ENCODE measurements around the gene EIF5B.

Gene EIF5B

GRCh38 chr2:99439971-99440505 lies 102.8 kb downstream of the EIF5B start:
- no peak overlapping the region for H2AFZ ChIP-seq (ENCODE audit: low read depth, low read length)
- no peak overlapping the region for H3K18ac ChIP-seq (ENCODE audit: low read depth in 1 of 2, low read length in 2 of 2)
- H4K8ac ChIP-seq (ENCODE audit: low read length): no peak overlapping the region
- H2BK12ac ChIP-seq (ENCODE audit: low read length in 2 of 2): no peak overlapping the region
- H2BK15ac ChIP-seq (ENCODE audit: low read depth, poor library complexity, severe bottlenecking): no peak overlapping the region
- H3K27me3 ChIP-seq (ENCODE audit: control insufficient read depth in 1 of 2, insufficient read depth in 1 of 2, low read length in 2 of 2): no peaks in the 10 kb centered on the region
- no peaks in the 10 kb centered on the region for H3K4me1 ChIP-seq (ENCODE audit: control insufficient read depth, insufficient read depth, low read depth, low read length)
- peaks cover 21% of the 10 kb centered on the region for H3K79me1 ChIP-seq (replicated peaks; ENCODE audit: low read length, poor library complexity, severe bottlenecking)
- no peak overlapping the region for H3K4me2 ChIP-seq (ENCODE audit: low read length, poor library complexity, severe bottlenecking)
- no peak overlapping the region for H3K4ac ChIP-seq (ENCODE audit: low read depth in 1 of 2, low read length in 2 of 2)
- no peak overlapping the region for H2AK5ac ChIP-seq (ENCODE audit: low read length, severe bottlenecking)
- no peak overlapping the region for H2BK120ac ChIP-seq (ENCODE audit: low read depth, low read length)
- no peak overlapping the region for H3K23ac ChIP-seq (ENCODE audit: low read length in 2 of 2)
- H4K91ac ChIP-seq (ENCODE audit: low read length): no peak overlapping the region
- H3K9me3 ChIP-seq (ENCODE audit: control insufficient read depth, low read length): no peaks in the 10 kb centered on the region
- 51% methylated on average over 4 of the region's 4 CpGs for WGBS
- no peak overlapping the region for H2BK5ac ChIP-seq (ENCODE audit: low read depth, low read length, poor library complexity, severe bottlenecking)
- H3K14ac ChIP-seq (ENCODE audit: low read length in 2 of 2): no peak overlapping the region
- no peak overlapping the region for H3K27ac ChIP-seq (ENCODE audit: low read length, poor library complexity, severe bottlenecking)
- no peak for DNase-seq
- H3K4me3 ChIP-seq (ENCODE audit: insufficient read depth in 1 of 2, low read depth in 1 of 2, low read length in 2 of 2): no peak overlapping the region
- no peak overlapping the region for H3K9ac ChIP-seq (ENCODE audit: low read length)
- peaks cover 13 to 51% of the 10 kb centered on the region in 2 experiments for H3K36me3 ChIP-seq (ENCODE audit: control insufficient read depth in 1 of 2, insufficient read depth in 2 of 2, low read depth in 1 of 2, low read length in 2 of 2)

- no peak overlapping the region for H3K18ac ChIP-seq (ENCODE audit: low read depth in 1 of 2, low read length in 2 of 2)
- H3K9ac ChIP-seq (ENCODE audit: low read length): no peak overlapping the region
- H2AK5ac ChIP-seq (ENCODE audit: low read length, severe bottlenecking): no peak overlapping the region
- no peak overlapping the region for H2BK120ac ChIP-seq (ENCODE audit: low read depth, low read length)
- H3K27me3 ChIP-seq (ENCODE audit: control insufficient read depth in 1 of 2, insufficient read depth in 1 of 2, low read length in 2 of 2): no peaks in the 10 kb centered on the region
- H3K4me3 ChIP-seq (ENCODE audit: insufficient read depth in 1 of 2, low read depth in 1 of 2, low read length in 2 of 2): no peak overlapping the region
- H2BK12ac ChIP-seq (ENCODE audit: low read length in 2 of 2): no peak overlapping the region
- no peak overlapping the region for H2BK5ac ChIP-seq (ENCODE audit: low read depth, low read length, poor library complexity, severe bottlenecking)
- no peak overlapping the region for H3K4ac ChIP-seq (ENCODE audit: low read depth in 1 of 2, low read length in 2 of 2)
- no peak overlapping the region for H3K27ac ChIP-seq (ENCODE audit: low read length, poor library complexity, severe bottlenecking)
- H3K36me3 ChIP-seq (ENCODE audit: control insufficient read depth in 1 of 2, insufficient read depth in 2 of 2, low read depth in 1 of 2, low read length in 2 of 2): peaks cover 13 to 48% of the 10 kb centered on the region in 2 experiments
- peaks cover 24% of the 10 kb centered on the region for H3K79me1 ChIP-seq (replicated peaks; ENCODE audit: low read length, poor library complexity, severe bottlenecking)
- no peak overlapping the region for H3K14ac ChIP-seq (ENCODE audit: low read length in 2 of 2)
- peak; percentile 22 for DNase-seq
- H2AFZ ChIP-seq (ENCODE audit: low read depth, low read length): no peak overlapping the region
- H2BK15ac ChIP-seq (ENCODE audit: low read depth, poor library complexity, severe bottlenecking): no peak overlapping the region
- H4K8ac ChIP-seq (ENCODE audit: low read length): no peak overlapping the region
- H3K4me2 ChIP-seq (ENCODE audit: low read length, poor library complexity, severe bottlenecking): no peak overlapping the region
- no peaks in the 10 kb centered on the region for H3K4me1 ChIP-seq (ENCODE audit: control insufficient read depth, insufficient read depth, low read depth, low read length)
- no peak overlapping the region for H3K23ac ChIP-seq (ENCODE audit: low read length in 2 of 2)
- no CpG with 5 or more reads among the region's 1 CpG for WGBS
- H3K9me3 ChIP-seq (ENCODE audit: control insufficient read depth, low read length): no peaks in the 10 kb centered on the region
- no peak overlapping the region for H4K91ac ChIP-seq (ENCODE audit: low read length)
Measured at GRCh38 chr2:99442837-99443236, 105.6 kb downstream of the EIF5B start.

GRCh38 chr2:99444222-99444621 lies 107.0 kb downstream of the EIF5B start:
- Histone ChIP-seq H3K4me1 (ENCODE audit: control insufficient read depth, insufficient read depth, low read depth, low read length) (peaks cover 3% of the 10 kb centered on the region), H3K18ac (ENCODE audit: low read depth in 1 of 2, low read length in 2 of 2) (no peak overlapping the region), H3K4me2 (ENCODE audit: low read length, poor library complexity, severe bottlenecking) (no peak overlapping the region), H3K23ac (ENCODE audit: low read length in 2 of 2) (no peak overlapping the region), H3K9me3 (ENCODE audit: control insufficient read depth, low read length) (no peaks in the 10 kb centered on the region), H3K4ac (ENCODE audit: low read depth in 1 of 2, low read length in 2 of 2) (no peak overlapping the region), H2BK120ac (ENCODE audit: low read depth, low read length) (no peak overlapping the region), H4K8ac (ENCODE audit: low read length) (no peak overlapping the region), H3K79me1 (replicated peaks; ENCODE audit: low read length, poor library complexity, severe bottlenecking) (peaks cover 21% of the 10 kb centered on the region), H4K91ac (ENCODE audit: low read length) (no peak overlapping the region), H3K27me3 (ENCODE audit: control insufficient read depth in 1 of 2, insufficient read depth in 1 of 2, low read length in 2 of 2) (no peaks in the 10 kb centered on the region), H2BK5ac (ENCODE audit: low read depth, low read length, poor library complexity, severe bottlenecking) (no peak overlapping the region), H3K9ac (ENCODE audit: low read length) (no peak overlapping the region), H3K36me3 (ENCODE audit: control insufficient read depth in 1 of 2, insufficient read depth in 2 of 2, low read depth in 1 of 2, low read length in 2 of 2) (peaks cover 13 to 46% of the 10 kb centered on the region in 2 experiments), H3K27ac (ENCODE audit: low read length, poor library complexity, severe bottlenecking) (no peak overlapping the region), H2AK5ac (ENCODE audit: low read length, severe bottlenecking) (no peak overlapping the region), H2BK12ac (ENCODE audit: low read length in 2 of 2) (no peak overlapping the region), H3K14ac (ENCODE audit: low read length in 2 of 2) (no peak overlapping the region), H2AFZ (ENCODE audit: low read depth, low read length) (no peak overlapping the region), H3K4me3 (ENCODE audit: insufficient read depth in 1 of 2, low read depth in 1 of 2, low read length in 2 of 2) (no peak overlapping the region), H2BK15ac (ENCODE audit: low read depth, poor library complexity, severe bottlenecking) (no peak overlapping the region)
- WGBS: 96% methylated on average over 2 of the region's 2 CpGs
- DNase-seq: no peak

- 63% methylated on average over 2 of the region's 4 CpGs for WGBS
- no peak overlapping the region for H4K91ac ChIP-seq (ENCODE audit: low read length)
- H3K14ac ChIP-seq (ENCODE audit: low read length in 2 of 2): no peak overlapping the region
- no peak overlapping the region for H2BK120ac ChIP-seq (ENCODE audit: low read depth, low read length)
- no peaks in the 10 kb centered on the region for H3K27me3 ChIP-seq (ENCODE audit: control insufficient read depth in 1 of 2, insufficient read depth in 1 of 2, low read length in 2 of 2)
- no peak overlapping the region for H3K9ac ChIP-seq (ENCODE audit: low read length)
- no peak overlapping the region for H3K4me2 ChIP-seq (ENCODE audit: low read length, poor library complexity, severe bottlenecking)
- peaks cover 20% of the 10 kb centered on the region for H3K79me1 ChIP-seq (replicated peaks; ENCODE audit: low read length, poor library complexity, severe bottlenecking)
- H4K8ac ChIP-seq (ENCODE audit: low read length): no peak overlapping the region
- peak; percentile 48 for DNase-seq
- no peak overlapping the region for H2AK5ac ChIP-seq (ENCODE audit: low read length, severe bottlenecking)
- H3K9me3 ChIP-seq (ENCODE audit: control insufficient read depth, low read length): no peaks in the 10 kb centered on the region
- H2BK5ac ChIP-seq (ENCODE audit: low read depth, low read length, poor library complexity, severe bottlenecking): no peak overlapping the region
- H3K36me3 ChIP-seq (ENCODE audit: control insufficient read depth in 1 of 2, insufficient read depth in 2 of 2, low read depth in 1 of 2, low read length in 2 of 2): peaks cover 13 to 47% of the 10 kb centered on the region in 2 experiments
- H2BK12ac ChIP-seq (ENCODE audit: low read length in 2 of 2): no peak overlapping the region
- no peak overlapping the region for H3K18ac ChIP-seq (ENCODE audit: low read depth in 1 of 2, low read length in 2 of 2)
- no peak overlapping the region for H3K23ac ChIP-seq (ENCODE audit: low read length in 2 of 2)
- H2BK15ac ChIP-seq (ENCODE audit: low read depth, poor library complexity, severe bottlenecking): no peak overlapping the region
- no peak overlapping the region for H3K27ac ChIP-seq (ENCODE audit: low read length, poor library complexity, severe bottlenecking)
- H3K4me3 ChIP-seq (ENCODE audit: insufficient read depth in 1 of 2, low read depth in 1 of 2, low read length in 2 of 2): no peak overlapping the region
- H2AFZ ChIP-seq (ENCODE audit: low read depth, low read length): no peak overlapping the region
- peaks cover 3% of the 10 kb centered on the region for H3K4me1 ChIP-seq (ENCODE audit: control insufficient read depth, insufficient read depth, low read depth, low read length)
- no peak overlapping the region for H3K4ac ChIP-seq (ENCODE audit: low read depth in 1 of 2, low read length in 2 of 2)
Measured at GRCh38 chr2:99445065-99445464, 107.9 kb downstream of the EIF5B start.
